ENCODE measurements around the gene NELFE.
"Not testable (repeated sequence)": the region's sequence is repeated elsewhere in the genome, so short reads cannot be mapped to it uniquely, and the experiment has no call there.

DNA sequence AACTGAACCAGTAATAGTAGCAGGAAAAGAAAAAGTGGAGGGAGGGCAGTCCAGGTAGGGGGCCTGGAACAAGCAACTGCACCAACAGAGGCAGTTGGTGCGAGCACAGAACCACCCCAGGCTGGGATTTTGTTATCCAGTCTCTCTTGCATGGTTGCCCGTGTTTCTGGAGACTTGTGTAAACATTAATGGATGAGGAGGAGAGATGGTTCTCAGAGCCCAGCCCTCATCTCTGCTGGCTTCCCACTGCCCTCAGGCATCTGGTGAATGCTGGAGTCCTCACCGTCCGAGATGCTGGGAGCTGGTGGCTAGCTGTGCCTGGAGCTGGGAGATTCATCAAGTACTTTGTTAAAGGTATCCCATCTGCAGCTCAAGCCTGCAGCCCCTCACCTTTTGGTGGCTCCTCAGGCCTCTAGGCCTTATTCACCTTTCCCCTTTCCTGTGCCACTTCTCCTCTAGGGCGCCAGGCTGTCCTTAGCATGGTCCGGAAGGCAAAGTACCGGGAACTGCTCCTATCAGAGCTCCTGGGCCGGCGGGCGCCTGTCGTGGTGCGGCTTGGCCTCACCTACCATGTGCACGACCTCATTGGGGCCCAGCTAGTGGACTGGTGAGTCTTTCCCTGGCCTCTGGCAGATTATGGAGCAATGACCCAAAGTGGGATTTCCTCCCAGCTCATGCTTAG, 21.6 kb upstream of the NELFE start:
- not testable (repeated sequence) for TF ChIP-seq EZH2 (IDR thresholded peaks at IDR 0.05; ENCODE audit: borderline replicate concordance)
- TF ChIP-seq, protein P1, sequence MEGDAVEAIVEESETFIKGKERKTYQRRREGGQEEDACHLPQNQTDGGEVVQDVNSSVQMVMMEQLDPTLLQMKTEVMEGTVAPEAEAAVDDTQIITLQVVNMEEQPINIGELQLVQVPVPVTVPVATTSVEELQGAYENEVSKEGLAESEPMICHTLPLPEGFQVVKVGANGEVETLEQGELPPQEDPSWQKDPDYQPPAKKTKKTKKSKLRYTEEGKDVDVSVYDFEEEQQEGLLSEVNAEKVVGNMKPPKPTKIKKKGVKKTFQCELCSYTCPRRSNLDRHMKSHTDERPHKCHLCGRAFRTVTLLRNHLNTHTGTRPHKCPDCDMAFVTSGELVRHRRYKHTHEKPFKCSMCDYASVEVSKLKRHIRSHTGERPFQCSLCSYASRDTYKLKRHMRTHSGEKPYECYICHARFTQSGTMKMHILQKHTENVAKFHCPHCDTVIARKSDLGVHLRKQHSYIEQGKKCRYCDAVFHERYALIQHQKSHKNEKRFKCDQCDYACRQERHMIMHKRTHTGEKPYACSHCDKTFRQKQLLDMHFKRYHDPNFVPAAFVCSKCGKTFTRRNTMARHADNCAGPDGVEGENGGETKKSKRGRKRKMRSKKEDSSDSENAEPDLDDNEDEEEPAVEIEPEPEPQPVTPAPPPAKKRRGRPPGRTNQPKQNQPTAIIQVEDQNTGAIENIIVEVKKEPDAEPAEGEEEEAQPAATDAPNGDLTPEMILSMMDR (IDR thresholded peaks at IDR 0.05; ENCODE audit: poor library complexity) = not testable (repeated sequence)
